Measurements from ENCODE around the gene ZNF600.
"Not testable (repeated sequence)": the region's sequence is repeated elsewhere in the genome, so short reads cannot be mapped to it uniquely, and the experiment has no call there.

ZNF600 gene

GRCh38 chr19:52741371-52741770 lies 45.2 kb downstream of the ZNF600 start:
- DNase-seq, result not testable (repeated sequence)

DNA sequence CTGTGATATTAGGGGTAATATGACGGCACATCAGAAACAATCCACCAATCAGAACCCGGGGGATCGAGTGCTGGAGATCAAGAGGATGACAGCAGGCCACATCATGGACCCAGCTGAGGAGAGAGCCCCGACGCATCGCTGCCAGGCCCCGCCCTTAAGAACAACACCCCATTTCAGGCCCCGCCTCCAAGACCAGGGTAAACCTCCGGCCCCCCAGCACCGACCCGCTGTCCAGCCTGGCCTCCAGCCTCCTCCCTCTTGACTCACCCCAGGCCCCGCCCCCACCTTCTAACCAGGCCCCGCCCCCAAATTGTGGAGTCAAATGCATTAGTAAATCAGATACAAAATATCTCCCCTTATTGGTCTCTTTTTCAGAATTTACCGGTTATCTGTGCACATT lies 47.0 kb downstream of the ZNF600 start:
- DNase-seq, result no peak

- DNase-seq, result no peak
These were observed 50.9 kb downstream of the ZNF600 start for GRCh38 chr19:52735734-52736133.

- DNase-seq, result peak; percentile 97 to 99
These were observed 51.5 kb downstream of the ZNF600 start, which contains the start of gene ZNF611 for GRCh38 chr19:52734893-52735661. Gene ZNF611, minus strand, starts transcription at chr19:52735044. Its CDS starts 19,150 bp downstream, at chr19:52715894.

DNA sequence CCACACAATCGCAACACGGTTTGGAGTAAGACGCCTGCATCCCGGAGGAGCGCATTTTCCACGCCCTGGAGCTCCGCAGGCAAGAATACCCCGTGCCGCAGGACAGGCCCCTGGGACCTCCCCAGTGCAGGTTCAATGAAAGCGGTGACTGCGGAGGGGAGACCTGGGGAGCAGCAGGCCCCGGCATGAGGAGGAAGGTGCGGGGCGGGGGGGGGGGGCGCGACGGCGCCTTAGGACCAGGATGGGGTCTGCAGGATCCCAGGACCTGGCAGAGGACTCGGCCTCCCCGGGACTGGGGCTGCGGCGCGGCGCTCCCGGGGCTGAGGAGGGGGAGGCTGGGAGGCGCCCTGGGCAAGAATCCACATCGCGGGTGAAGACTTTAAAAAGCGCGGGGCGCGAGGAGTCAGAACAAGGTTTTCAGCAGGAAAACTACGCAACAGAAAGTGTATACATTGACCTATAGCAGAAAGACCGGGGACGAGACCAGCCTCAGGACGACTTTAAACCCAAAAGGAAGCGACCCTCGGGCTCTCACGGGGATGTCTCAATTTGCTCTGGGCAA lies 52.2 kb downstream of the ZNF600 start:
- DNase-seq, result peak; percentile 3 to 5

DNA sequence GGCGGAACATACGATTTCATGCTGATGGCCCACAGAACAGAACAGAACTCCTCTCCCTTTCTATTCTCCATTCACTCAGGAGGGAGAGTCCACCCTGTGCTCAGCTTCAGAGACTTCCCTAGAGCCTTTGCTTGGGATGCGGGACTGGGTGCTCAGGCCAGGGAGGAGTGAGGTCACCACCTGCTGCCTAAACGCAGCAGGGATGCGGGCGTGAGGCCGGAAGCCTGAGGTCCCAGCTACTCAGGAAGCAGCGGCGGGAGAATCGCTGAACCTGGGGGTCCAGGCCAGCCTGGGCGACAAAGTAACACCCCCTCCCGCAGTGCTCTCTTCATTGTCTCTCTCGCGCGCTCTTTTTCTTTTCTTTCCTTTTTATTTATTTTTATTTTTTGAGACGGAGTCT lies 60.5 kb downstream of the ZNF600 start:
- DNase-seq, result not testable (repeated sequence)

DNA sequence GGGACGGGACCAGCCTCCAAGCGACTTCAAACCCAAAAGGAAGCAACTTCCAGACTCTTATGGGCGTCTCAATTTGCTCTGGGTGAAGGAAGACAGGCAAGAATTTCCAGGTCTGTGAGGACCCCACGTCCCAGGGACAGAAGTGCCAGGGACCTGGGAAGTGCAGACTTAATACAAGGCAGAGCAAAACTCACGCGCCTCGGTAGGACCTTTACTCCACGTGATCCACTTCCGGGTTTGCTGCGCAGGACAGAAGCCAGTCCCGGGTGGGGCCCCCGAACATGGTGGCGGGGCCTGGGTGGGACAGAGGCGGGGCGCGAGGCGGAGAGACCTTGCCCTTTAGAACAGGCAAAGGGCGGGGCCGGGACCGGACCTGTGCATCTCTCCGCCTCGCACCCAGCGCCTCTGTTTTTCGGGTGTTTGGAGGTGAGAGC lies 61.0 kb downstream of the ZNF600 start:
- no peak for DNase-seq

GRCh38 chr19:52724701-52725514 lies 61.7 kb downstream of the ZNF600 start:
- no peak for DNase-seq

DNA sequence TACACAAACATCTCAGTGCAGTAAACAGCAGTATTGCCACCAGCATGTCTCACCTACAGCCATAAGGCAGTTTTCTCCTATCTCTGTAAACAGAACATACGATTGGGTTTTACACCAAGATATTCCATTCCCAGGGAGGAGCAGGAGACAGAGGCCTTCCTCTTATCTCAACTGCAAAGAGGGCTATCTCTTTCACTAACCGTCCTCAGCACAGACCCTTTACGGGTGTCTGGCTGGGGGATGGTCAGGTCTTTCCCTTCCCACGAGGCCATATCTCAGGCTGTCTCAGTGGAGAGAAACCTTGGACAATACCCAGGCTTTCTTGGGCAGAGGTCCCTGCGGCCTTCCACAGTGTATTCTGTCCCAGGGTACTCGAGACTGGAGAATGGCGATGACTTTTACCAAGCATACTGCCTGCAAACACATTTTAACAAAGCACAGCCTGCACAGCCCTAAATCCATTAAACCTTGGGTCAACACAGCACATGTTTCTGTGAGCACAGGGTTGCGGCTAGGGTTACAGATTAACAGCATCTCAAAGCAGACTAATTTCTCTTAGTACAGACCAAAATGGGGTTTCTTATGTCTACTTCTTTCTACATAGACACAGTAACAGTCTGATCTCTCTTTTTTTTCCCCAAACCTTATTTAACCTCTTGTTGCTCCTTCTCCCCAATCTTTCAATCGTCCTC lies 62.5 kb downstream of the ZNF600 start:
- DNase-seq, result not testable (repeated sequence)

DNA sequence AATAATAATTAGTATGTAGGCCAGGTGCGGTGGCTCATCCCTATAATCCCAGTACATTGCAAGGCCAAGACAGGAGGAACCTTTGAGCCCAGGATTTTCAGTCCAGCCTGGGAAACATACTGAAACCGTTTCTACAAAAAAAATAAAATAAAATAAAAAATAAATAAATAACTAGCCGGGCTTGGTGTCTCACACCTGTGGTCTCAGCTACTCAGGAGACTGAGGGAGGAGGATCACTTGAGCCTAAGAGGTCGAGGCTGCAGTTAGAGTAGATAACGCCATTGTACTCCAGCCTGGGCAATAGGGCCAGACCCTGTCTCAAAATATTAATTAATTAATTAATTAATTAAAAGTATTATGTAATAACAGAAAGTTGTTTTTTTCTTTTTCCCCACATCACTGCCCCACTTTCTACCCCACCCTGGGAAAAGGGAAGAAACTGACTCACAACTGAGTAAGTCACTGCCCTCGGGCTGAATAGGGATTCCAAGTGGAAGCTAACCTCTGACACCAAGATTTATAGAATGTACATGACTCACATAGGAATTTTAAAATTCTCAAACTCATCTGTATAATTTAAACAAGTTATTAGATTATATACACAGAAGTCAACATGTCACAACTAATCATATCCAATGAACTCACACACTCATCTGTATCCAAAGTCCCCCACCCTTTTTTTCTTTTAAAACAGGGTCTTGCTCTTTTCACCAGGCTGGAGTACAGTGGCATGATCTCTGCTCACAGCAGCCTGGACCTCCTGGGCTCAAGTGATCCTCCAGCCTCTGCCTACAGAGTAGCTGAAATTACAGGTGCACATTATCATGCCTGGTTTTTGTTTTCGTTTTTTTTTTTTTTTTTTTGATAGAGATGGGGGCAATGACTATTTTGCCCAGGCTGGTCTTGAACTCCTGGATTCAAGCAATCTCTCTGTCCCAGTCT lies 64.3 kb downstream of the ZNF600 start:
- no peak for DNase-seq

- DNase-seq, result not testable (repeated sequence)
These were observed 66.0 kb downstream of the ZNF600 start for GRCh38 chr19:52720541-52720940.

DNA sequence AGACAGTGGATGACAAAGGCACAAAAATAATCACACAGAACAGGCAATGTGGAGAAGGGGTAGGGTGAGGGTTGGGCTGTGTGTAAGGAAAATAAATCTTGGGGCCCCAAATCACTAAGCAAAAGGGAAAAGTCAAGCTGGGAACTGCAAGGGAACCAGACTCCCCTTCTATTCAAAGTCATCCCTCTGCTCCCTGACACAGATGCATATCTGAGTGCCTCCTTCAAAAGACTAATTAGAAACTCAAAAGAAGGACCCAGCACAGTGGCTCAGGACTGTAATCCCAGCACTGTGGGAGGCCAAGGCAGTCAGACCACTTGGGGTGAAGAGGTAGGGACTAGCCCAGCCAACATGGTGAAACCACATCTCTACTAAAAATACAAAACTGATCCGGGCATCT lies 70.1 kb downstream of the ZNF600 start:
- no peak for DNase-seq

- DNase-seq, result peak; percentile 26 to 41
These were observed 70.7 kb downstream of the ZNF600 start for GRCh38 chr19:52715902-52716301.

GRCh38 chr19:52715330-52715729 lies 71.3 kb downstream of the ZNF600 start:
- not testable (repeated sequence) for DNase-seq

Data from CD4-positive, alpha-beta T cell treated with Interferon alpha-2 for 1 hour (primary cell).